Measurements from ENCODE around the gene PLCG2. TPM values are rescaled to one million over a fixed set of nuclear protein-coding genes. Genes with fewer than 3 reads are reported as not detected.
"Not testable (repeated sequence)": the region's sequence is repeated elsewhere in the genome, so short reads cannot be mapped to it uniquely, and the experiment has no call there.

The PLCG2 gene
- total RNA-seq, 1 donor from 2014 or later: 8.4 TPM

- no peaks in the 10 kb centered on the region for H3K4me1 ChIP-seq (ENCODE audit: control insufficient read depth in 3 of 3, insufficient read depth in 3 of 3, low read length in 3 of 3)
- H3K27ac ChIP-seq (ENCODE audit: low read depth, low read length): no peak overlapping the region
- no peak overlapping the region for H3K9ac ChIP-seq (ENCODE audit: low read depth in 1 of 3, low read length in 3 of 3)
- peaks cover 0 to 7% (median 0%) of the 10 kb centered on the region in 3 donors for H3K27me3 ChIP-seq (ENCODE audit: control insufficient read depth in 3 of 3, insufficient read depth in 3 of 3, low read length in 3 of 3)
- H3K36me3 ChIP-seq (ENCODE audit: control insufficient read depth in 3 of 3, insufficient read depth in 3 of 3, low read length in 3 of 3): no peaks in the 10 kb centered on the region
- no peak overlapping the region for H3K4me3 ChIP-seq (ENCODE audit: low read length in 3 of 3)
- no peaks in the 10 kb centered on the region for H3K9me3 ChIP-seq (ENCODE audit: control insufficient read depth in 3 of 3, low read length in 3 of 3)
These were observed 97.3 kb downstream of the PLCG2 start for GRCh38 chr16:81876273-81876900.

- H3K9ac ChIP-seq (ENCODE audit: low read depth in 1 of 3, low read length in 3 of 3); H3K9me3 ChIP-seq (ENCODE audit: control insufficient read depth in 3 of 3, low read length in 3 of 3); H3K27me3 ChIP-seq (ENCODE audit: control insufficient read depth in 3 of 3, insufficient read depth in 3 of 3, low read length in 3 of 3); H3K4me3 ChIP-seq (ENCODE audit: low read length in 3 of 3); H3K4me1 ChIP-seq (ENCODE audit: control insufficient read depth in 3 of 3, insufficient read depth in 3 of 3, low read length in 3 of 3); H3K36me3 ChIP-seq (ENCODE audit: control insufficient read depth in 3 of 3, insufficient read depth in 3 of 3, low read length in 3 of 3); H3K27ac ChIP-seq (ENCODE audit: low read depth, low read length): not testable (repeated sequence)
These were observed 98.4 kb downstream of the PLCG2 start for GRCh38 chr16:81877490-81877889.

GRCh38 chr16:81878529-81878928 lies 99.4 kb downstream of the PLCG2 start:
- Histone ChIP-seq H3K27ac (ENCODE audit: low read depth, low read length) (no peak overlapping the region), H3K9ac (ENCODE audit: low read depth in 1 of 3, low read length in 3 of 3) (no peak overlapping the region)

GRCh38 chr16:81879625-81880024 lies 100.5 kb downstream of the PLCG2 start:
- Histone ChIP-seq H3K4me1 (ENCODE audit: control insufficient read depth in 3 of 3, insufficient read depth in 3 of 3, low read length in 3 of 3) (no peaks in the 10 kb centered on the region), H3K9me3 (ENCODE audit: control insufficient read depth in 3 of 3, low read length in 3 of 3) (no peaks in the 10 kb centered on the region), H3K9ac (ENCODE audit: low read depth in 1 of 3, low read length in 3 of 3) (no peak overlapping the region), H3K36me3 (ENCODE audit: control insufficient read depth in 3 of 3, insufficient read depth in 3 of 3, low read length in 3 of 3) (no peaks in the 10 kb centered on the region), H3K27me3 (ENCODE audit: control insufficient read depth in 3 of 3, insufficient read depth in 3 of 3, low read length in 3 of 3) (peaks cover 0 to 11% (median 0%) of the 10 kb centered on the region in 3 donors), H3K4me3 (ENCODE audit: low read length in 3 of 3) (no peak overlapping the region), H3K27ac (ENCODE audit: low read depth, low read length) (no peak overlapping the region)

More at GRCh38 chr16:81878529-81878928, 99.4 kb downstream of the PLCG2 start:
- Histone ChIP-seq H3K9me3 (ENCODE audit: control insufficient read depth in 3 of 3, low read length in 3 of 3) (no peaks in the 10 kb centered on the region), H3K4me3 (ENCODE audit: low read length in 3 of 3) (no peak overlapping the region), H3K27me3 (ENCODE audit: control insufficient read depth in 3 of 3, insufficient read depth in 3 of 3, low read length in 3 of 3) (peaks cover 0 to 9% (median 0%) of the 10 kb centered on the region in 3 donors), H3K4me1 (ENCODE audit: control insufficient read depth in 3 of 3, insufficient read depth in 3 of 3, low read length in 3 of 3) (no peaks in the 10 kb centered on the region), H3K36me3 (ENCODE audit: control insufficient read depth in 3 of 3, insufficient read depth in 3 of 3, low read length in 3 of 3) (no peaks in the 10 kb centered on the region)

- Histone ChIP-seq H3K27me3 (ENCODE audit: control insufficient read depth in 3 of 3, insufficient read depth in 3 of 3, low read length in 3 of 3) (peaks cover 0 to 11% (median 0%) of the 10 kb centered on the region in 3 donors), H3K27ac (ENCODE audit: low read depth, low read length) (no peak overlapping the region), H3K36me3 (ENCODE audit: control insufficient read depth in 3 of 3, insufficient read depth in 3 of 3, low read length in 3 of 3) (no peaks in the 10 kb centered on the region), H3K9me3 (ENCODE audit: control insufficient read depth in 3 of 3, low read length in 3 of 3) (no peaks in the 10 kb centered on the region), H3K4me3 (ENCODE audit: low read length in 3 of 3) (no peak overlapping the region), H3K4me1 (ENCODE audit: control insufficient read depth in 3 of 3, insufficient read depth in 3 of 3, low read length in 3 of 3) (no peaks in the 10 kb centered on the region), H3K9ac (ENCODE audit: low read depth in 1 of 3, low read length in 3 of 3) (no peak overlapping the region)
These were observed 101.7 kb downstream of the PLCG2 start for GRCh38 chr16:81880816-81881215.

- Histone ChIP-seq H3K4me3 (ENCODE audit: low read length in 3 of 3) (no peak overlapping the region), H3K9me3 (ENCODE audit: control insufficient read depth in 3 of 3, low read length in 3 of 3) (no peaks in the 10 kb centered on the region), H3K4me1 (ENCODE audit: control insufficient read depth in 3 of 3, insufficient read depth in 3 of 3, low read length in 3 of 3) (no peaks in the 10 kb centered on the region), H3K27me3 (ENCODE audit: control insufficient read depth in 3 of 3, insufficient read depth in 3 of 3, low read length in 3 of 3) (peaks cover 0 to 11% (median 0%) of the 10 kb centered on the region in 3 donors), H3K9ac (ENCODE audit: low read depth in 1 of 3, low read length in 3 of 3) (no peak overlapping the region), H3K27ac (ENCODE audit: low read depth, low read length) (no peak overlapping the region), H3K36me3 (ENCODE audit: control insufficient read depth in 3 of 3, insufficient read depth in 3 of 3, low read length in 3 of 3) (no peaks in the 10 kb centered on the region)
These were observed 102.1 kb downstream of the PLCG2 start for GRCh38 chr16:81881228-81881627.

- H3K9ac ChIP-seq (ENCODE audit: low read depth in 1 of 3, low read length in 3 of 3): no peak overlapping the region
- H3K27ac ChIP-seq (ENCODE audit: low read depth, low read length): no peak overlapping the region
- H3K4me1 ChIP-seq (ENCODE audit: control insufficient read depth in 3 of 3, insufficient read depth in 3 of 3, low read length in 3 of 3): no peaks in the 10 kb centered on the region
- peaks cover 0 to 11% (median 0%) of the 10 kb centered on the region in 3 donors for H3K27me3 ChIP-seq (ENCODE audit: control insufficient read depth in 3 of 3, insufficient read depth in 3 of 3, low read length in 3 of 3)
- H3K4me3 ChIP-seq (ENCODE audit: low read length in 3 of 3): no peak overlapping the region
- no peaks in the 10 kb centered on the region for H3K36me3 ChIP-seq (ENCODE audit: control insufficient read depth in 3 of 3, insufficient read depth in 3 of 3, low read length in 3 of 3)
- H3K9me3 ChIP-seq (ENCODE audit: control insufficient read depth in 3 of 3, low read length in 3 of 3): no peaks in the 10 kb centered on the region
These were observed 103.5 kb downstream of the PLCG2 start for GRCh38 chr16:81882559-81882958.

- no peak overlapping the region for H3K27ac ChIP-seq (ENCODE audit: low read depth, low read length)
- no peaks in the 10 kb centered on the region for H3K4me1 ChIP-seq (ENCODE audit: control insufficient read depth in 3 of 3, insufficient read depth in 3 of 3, low read length in 3 of 3)
- peaks cover 0 to 11% (median 0%) of the 10 kb centered on the region in 3 donors for H3K27me3 ChIP-seq (ENCODE audit: control insufficient read depth in 3 of 3, insufficient read depth in 3 of 3, low read length in 3 of 3)
- H3K36me3 ChIP-seq (ENCODE audit: control insufficient read depth in 3 of 3, insufficient read depth in 3 of 3, low read length in 3 of 3): no peaks in the 10 kb centered on the region
- H3K4me3 ChIP-seq (ENCODE audit: low read length in 3 of 3): no peak overlapping the region
- H3K9me3 ChIP-seq (ENCODE audit: control insufficient read depth in 3 of 3, low read length in 3 of 3): no peaks in the 10 kb centered on the region
- H3K9ac ChIP-seq (ENCODE audit: low read depth in 1 of 3, low read length in 3 of 3): no peak overlapping the region
These were observed 104.1 kb downstream of the PLCG2 start for GRCh38 chr16:81883235-81883634.

GRCh38 chr16:81885976-81886586 lies 107.0 kb downstream of the PLCG2 start:
- H3K9ac ChIP-seq (ENCODE audit: low read depth in 1 of 3, low read length in 3 of 3): no peak overlapping the region
- no peak overlapping the region for H3K4me3 ChIP-seq (ENCODE audit: low read length in 3 of 3)
- no peaks in the 10 kb centered on the region for H3K4me1 ChIP-seq (ENCODE audit: control insufficient read depth in 3 of 3, insufficient read depth in 3 of 3, low read length in 3 of 3)
- no peaks in the 10 kb centered on the region for H3K36me3 ChIP-seq (ENCODE audit: control insufficient read depth in 3 of 3, insufficient read depth in 3 of 3, low read length in 3 of 3)
- H3K27me3 ChIP-seq (ENCODE audit: control insufficient read depth in 3 of 3, insufficient read depth in 3 of 3, low read length in 3 of 3): peaks cover 0 to 4% (median 0%) of the 10 kb centered on the region in 3 donors
- H3K9me3 ChIP-seq (ENCODE audit: control insufficient read depth in 3 of 3, low read length in 3 of 3): no peaks in the 10 kb centered on the region
- H3K27ac ChIP-seq (ENCODE audit: low read depth, low read length): no peak overlapping the region

GRCh38 chr16:81888520-81889394 lies 109.7 kb downstream of the PLCG2 start:
- Histone ChIP-seq H3K9ac (ENCODE audit: low read depth in 1 of 3, low read length in 3 of 3) (no peak overlapping the region), H3K4me3 (ENCODE audit: low read length in 3 of 3) (no peak overlapping the region), H3K9me3 (ENCODE audit: control insufficient read depth in 3 of 3, low read length in 3 of 3) (no peaks in the 10 kb centered on the region), H3K27ac (ENCODE audit: low read depth, low read length) (no peak overlapping the region), H3K27me3 (ENCODE audit: control insufficient read depth in 3 of 3, insufficient read depth in 3 of 3, low read length in 3 of 3) (peaks cover 0 to 6% (median 5%) of the 10 kb centered on the region in 3 donors), H3K36me3 (ENCODE audit: control insufficient read depth in 3 of 3, insufficient read depth in 3 of 3, low read length in 3 of 3) (no peaks in the 10 kb centered on the region), H3K4me1 (ENCODE audit: control insufficient read depth in 3 of 3, insufficient read depth in 3 of 3, low read length in 3 of 3) (no peaks in the 10 kb centered on the region)

Measured in skeletal muscle tissue (tissue), 4 donors.